Stimulated activated CD4-positive, alpha-beta T cell treated with anti-CD3 and anti-CD28 coated beads, Interleukin-15, amount 100 ng/mL, for 48 hours (primary cell): ENCODE measurements around the gene ULK4.
"Not testable (repeated sequence)": the region's sequence is repeated elsewhere in the genome, so short reads cannot be mapped to it uniquely, and the experiment has no call there.

Experiments used
- DNase-seq, 2 donors: peaks; one replicate each; pipeline ENCODE4 v3.0.0-alpha.2; 2020; ENCODE audit warnings: low read depth in 2 of 2

ULK4 gene

DNA sequence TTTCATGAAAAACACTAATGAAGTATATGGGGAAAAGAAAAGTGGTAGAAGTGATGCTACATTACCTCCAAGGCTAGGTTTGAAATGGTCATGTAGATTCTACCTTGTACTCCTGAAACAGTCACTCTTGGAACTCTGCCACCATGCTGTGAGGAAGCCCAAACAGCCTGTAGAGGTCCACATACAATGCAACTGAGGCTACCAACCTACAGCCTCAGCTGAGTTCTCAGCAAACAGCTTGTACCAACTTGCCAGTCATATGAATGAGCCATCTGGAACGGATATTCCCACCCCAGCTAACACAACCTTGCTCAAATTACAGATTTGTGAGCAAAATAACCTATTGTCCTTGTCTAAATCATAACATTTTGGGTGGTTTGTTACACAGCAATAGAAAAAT lies 193.5 kb downstream of the ULK4 start:
- no peak for DNase-seq

DNA sequence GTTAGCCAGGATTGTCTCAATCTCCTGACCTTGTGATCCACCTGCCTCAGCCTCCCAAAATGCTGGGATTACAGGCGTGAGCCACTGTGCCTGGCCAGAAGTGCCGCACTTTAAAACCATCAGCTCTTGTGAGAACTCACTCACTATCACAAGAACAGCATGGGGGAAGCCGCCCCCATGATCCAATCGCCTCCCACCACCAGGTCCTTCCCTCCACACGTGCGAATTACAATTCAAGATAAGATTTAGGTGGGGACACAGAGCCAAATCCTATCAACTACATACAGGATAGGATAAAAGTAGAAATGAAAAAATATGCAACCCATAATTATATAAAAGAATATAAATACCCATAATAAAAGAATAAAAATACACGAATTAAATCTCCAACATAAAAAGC lies 199.0 kb downstream of the ULK4 start:
- DNase-seq, result not testable (repeated sequence)

DNA sequence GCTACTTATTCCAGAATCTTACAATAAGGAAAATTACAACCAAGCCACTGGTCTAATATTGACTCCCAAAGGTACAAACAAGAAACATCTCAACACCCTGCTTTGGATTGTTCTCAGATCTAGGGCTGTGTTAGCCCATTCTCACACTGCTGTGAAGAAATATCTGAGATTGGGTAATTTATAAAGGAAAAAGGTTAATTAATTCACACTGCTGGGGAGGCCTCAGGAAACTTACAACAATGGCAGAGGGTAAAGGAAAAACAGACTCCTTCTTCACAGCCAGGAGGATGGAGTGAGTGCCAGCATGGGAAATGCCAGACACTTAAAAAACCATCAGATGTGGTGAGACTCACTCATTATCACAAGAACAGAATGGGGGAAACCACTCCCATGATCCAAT lies 208.3 kb downstream of the ULK4 start:
- no peak for DNase-seq

DNA sequence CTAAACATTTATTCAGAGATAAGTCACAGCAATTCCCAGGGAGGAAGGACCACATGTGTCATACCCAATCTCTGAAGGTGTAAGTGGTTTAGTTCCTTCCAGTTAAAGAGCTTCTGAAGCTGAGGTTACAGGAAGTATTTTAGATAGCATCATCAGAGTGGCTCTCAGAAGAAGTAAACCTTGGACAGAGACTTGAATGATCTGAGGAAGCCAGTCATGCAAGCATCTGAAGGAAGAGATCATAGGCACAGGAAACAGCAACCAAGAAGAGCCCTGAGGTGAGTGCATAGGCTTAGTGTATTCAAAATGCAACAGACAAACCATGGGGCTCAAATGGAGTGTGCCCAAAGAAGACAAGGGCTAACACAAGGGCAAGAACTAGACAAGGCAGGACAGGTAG lies 210.3 kb downstream of the ULK4 start:
- DNase-seq, result no peak

DNA sequence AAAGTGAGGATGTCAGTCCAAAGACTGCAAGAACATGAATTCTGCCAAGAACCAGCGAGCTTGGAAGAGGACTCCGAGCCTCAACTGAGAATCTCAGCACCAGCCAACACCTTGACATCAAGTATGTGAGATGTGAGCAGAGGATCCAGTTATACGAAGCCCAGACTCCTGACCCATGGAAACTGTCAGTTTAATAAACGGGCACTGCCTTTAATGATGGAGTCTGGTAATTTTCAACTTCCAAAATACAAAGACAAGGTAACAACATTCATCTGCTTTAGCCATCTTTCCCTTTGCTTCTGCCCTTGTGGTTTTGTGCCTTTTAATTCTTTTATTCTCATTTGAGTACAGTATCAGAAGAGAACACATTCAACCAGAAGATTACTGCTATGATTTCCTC lies 211.9 kb downstream of the ULK4 start:
- no peak for DNase-seq

DNA sequence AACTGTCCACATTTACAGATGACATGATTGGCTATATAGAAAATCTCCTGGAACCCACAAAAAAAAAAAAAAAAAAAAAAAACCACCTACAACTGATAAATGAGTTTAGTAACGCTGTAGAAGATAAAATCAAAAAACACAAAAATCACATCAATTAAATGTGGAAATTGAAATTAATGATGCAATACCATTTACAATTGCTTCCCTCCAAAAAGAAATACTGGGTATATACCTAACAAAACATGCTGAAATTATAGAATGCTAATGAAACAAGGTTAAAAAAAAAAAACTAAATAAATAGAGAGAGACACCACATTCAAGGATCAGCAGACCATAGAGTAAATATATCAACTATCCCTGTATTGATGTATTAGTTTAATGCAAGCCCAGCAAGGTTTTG lies 215.7 kb downstream of the ULK4 start:
- DNase-seq, result no peak

DNA sequence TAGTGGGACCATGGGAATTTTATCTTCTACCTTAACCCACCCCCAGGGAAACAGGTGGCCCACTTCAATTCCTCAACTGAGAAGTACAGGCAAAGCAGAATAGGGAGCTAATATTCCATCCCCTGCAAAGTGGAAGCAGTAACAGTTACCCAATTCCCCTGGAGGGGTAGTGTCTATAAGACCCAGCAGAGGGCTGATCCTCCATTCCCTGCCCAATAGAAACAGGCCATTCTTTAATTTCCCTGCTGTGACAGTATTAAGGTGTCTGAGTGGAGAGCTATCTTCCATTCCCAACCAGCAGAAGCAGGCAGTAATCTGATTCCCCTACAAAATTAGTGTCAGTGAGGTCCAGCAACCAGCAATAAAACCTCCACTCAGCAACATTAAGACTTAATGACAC lies 219.8 kb downstream of the ULK4 start:
- no peak for DNase-seq

DNA sequence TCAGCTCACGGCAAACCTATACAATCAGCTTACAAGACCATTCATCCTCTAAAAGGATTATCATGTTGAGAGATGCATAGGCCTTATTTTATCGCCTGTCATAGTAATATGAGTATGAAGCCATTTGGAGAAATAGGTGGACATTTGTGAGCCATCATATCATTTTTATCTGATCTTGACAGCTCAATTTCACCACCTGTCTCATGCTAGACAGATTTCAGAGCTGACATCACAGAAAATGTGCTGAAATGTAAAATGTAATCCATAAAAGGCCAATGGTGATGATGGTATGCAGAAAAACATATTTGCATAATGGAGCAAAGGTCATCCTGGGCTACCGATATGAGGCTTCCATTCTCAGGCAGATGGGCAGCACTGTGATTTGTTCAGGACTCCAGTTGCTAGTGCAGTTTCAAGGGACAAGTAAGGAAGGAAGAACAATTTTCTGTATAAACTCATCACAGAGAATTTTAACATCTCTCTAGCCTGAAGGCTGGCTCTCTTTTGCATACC lies 221.5 kb downstream of the ULK4 start:
- DNase-seq, result no peak

DNA sequence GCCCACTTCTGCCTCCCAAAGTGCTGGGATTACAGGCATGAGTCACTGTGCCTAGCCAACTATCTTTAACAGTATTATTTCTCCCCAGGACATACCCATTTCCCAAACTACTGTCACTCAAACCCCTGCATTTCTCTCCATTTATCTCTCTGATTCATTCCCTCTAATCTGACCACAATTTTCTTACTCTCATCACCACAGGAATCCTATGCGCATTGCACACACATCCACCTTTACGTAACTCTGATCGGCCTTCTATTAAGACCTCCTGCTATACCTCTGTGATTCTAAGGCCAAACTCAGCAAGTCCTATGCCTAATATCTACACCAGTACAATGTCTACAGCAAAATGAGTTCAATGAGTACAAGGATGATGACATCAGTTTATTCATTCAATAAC lies 235.0 kb downstream of the ULK4 start:
- DNase-seq, result no peak

DNA sequence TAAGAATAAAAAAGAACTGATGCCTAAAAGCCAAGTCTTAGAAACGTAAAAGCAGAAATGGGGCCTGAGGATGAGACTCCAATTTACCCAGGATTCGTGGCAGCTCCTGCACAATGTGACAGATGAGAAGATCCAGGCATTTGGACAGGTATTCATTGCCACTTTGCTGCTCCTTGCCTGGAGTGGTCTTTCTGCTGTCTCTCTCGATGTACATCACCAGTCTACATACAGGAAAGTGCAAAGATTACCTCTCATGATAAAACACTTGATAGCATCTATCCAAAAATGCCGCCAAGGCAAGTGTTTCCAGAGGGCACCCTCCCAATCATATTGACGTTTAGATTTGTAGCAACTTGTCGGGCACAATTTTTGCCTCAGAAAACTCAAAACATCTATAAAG lies 244.3 kb downstream of the ULK4 start:
- DNase-seq, result no peak

DNA sequence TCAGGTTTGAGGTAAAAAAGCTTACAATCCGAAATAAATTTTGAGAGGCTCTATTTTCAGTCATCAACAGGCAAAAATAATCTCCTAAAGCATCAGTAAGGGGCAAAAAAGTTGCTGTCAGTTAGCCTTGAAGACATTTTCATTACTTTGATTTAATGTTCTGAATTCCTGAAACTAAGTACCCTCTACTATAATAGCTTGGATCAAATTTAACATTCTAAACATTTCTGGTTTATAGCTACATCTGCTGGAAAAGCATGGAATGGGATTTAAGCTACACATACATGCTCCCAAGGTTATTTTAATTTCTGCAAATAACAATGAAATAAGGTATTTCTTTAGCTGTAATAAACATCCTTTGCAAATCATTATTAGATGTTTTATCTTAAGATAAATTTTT lies 245.4 kb downstream of the ULK4 start:
- DNase-seq, result no peak

DNA sequence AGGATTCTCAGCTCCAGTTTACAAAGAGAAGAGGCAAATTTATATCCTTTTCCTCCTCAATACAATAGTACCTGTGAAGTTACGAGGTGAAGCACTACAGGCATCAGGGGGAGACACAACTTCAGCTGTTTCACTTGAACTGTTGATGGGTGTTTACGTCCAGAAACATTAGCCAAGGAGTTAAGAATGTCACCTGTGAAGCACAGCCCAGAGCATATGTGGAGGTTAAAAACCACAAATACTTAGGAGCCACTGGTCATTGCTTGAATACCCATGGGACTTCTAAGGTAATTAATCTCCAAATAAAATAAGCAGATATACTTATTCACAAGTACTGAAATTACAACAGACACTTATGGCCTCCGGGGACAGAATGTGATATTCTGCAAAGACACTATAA lies 246.5 kb downstream of the ULK4 start:
- no peak for DNase-seq

DNA sequence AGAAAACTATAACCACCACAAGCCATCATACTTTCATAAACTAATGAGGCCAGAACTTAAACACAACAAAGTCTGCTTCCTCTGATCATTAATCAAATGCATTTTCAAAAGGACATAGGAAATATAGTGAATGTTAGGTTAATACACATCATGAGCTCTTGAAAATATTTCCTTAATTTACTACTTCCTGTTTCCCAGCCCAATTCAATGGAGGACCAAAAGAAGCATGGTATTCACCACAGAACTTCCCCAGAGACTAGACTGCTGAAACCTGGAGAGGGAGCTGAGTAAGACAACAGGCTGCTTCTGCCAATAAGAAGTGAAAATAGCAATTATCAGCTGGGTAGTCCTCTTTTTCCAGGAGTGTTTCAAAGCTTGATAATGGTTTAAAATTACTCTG lies 250.3 kb downstream of the ULK4 start:
- DNase-seq, result no peak

DNA sequence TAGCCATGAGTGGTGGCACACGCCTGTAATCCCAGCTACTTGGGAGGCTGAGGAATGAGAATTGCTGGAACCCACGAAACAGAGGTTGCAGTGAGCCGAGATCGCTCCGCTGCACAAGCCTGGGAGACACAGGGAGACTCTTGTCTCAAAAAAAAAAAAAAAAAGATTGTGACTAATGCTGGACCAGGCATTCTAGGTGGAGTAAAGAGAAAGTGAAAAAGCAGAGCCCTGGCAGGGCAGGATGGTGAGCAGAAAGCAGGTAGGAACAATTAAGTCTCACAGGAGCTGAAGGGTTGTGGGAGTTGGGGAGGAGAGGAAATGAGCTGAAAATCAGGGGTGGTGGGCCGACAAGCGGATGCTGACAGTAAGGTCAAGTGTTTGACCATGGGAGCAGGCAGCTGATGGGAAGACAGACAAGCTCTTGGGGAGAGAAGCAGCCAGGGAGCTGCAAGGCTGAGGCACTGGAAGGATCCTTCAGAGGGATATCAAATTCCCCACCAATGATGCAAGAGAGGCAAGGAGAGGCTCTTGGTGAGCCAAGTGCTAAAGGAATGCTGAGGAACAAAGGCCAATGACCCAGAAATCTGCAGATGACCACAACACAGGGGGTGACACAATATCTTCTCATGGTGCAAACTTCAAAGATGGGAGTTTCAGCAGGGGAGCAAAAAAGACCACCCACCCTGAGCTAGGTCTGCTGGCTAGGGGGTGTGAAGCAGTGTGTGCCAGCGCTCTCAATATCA lies 251.1 kb downstream of the ULK4 start:
- DNase-seq, result no peak

DNA sequence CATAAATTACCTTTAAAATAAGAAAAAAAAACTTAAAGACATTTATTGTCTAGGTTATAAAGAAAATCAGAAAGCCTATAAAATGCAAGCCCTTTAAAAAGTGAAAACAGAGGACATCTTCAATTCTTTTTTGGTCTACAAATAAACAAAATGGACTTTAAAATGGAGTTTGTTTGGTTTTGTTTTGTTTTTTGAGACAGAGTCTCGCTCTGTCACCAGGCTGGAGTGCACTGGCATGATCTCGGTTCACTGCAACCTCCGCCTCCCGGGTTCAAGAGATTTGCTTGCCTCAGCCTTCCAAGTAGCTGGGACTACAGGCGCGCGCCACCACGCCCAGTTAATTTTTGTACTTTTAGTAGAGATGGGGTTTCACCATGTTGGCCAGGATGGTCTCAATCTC lies 252.7 kb downstream of the ULK4 start:
- not testable (repeated sequence) for DNase-seq

DNA sequence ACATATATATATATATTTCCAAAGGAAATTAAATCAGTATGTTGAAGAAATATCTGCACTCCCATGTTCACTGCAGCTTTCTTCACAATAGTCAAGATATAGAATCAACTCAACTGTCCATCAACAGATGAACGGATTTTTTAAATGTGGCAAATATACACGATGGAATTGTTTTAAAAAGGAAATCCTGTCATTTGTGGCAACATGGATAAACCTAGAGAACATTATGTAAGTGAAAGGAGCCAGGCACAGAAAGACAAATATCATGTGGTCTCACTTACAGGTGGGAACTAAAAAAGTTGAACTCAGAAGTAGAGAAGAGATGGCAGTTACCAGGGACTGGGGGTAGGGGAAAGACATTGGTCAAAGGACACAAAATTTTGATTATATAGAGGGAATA lies 253.7 kb downstream of the ULK4 start:
- DNase-seq, result no peak

DNA sequence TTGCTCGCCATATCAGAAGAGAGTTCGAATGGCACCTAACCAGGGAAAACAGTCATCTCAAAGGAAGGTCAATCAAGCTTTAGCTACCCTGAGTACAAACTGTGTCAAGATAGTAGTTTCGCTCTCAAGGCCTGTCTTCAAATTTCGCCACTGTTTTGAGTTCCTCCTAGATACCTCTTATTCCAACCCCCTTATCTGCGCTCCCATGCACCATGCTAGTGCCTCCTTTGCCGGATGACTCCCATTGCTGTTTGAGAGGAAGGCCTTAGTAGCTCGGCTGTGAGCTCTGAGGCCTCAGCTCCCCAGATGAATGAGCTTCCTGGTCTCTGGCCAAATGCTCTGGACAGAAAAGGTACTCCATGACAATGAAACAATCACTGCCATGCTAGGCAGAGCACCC lies 256.0 kb downstream of the ULK4 start:
- no peak for DNase-seq

DNA sequence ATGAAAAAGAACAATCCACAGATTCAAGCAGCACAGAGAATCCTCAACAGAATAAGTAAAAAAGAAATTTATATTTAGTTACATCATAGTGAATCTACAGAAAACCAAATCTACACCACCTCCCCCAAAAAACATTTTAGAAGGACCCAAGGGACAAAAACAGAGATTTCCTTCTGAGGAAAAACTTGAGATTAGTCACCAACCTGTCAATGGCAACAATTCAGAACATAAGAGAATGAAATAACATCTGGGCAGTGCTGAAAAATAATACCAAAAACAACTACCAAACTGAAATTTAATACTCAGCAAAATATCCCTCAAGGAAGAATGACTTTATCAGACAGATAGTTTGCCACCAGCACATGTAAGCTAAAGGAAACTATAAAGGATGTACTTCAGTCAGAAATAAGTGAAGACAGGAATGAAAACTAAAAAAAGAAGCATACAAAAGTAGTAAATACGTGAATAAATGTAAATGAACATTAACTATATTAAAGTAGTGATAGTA lies 260.7 kb downstream of the ULK4 start:
- DNase-seq, result no peak

DNA sequence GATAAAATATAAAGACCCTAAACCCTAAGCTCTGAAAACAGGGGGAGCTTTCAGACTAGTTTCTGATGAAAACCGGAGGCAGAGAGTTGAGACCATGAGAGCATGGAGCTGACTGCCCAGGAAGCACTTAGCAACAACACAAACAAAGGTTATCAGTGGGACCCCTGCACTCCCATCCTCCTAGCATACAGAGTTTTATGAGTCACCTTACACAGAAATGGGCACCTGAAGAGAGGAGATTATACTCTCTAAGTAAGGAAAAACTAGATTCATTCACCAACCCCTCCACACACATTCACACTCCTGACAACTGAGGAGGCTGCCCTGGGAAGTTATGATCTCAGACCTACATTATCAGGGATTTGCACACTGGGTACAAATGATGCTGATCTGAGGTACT lies 261.7 kb downstream of the ULK4 start:
- no peak for DNase-seq

DNA sequence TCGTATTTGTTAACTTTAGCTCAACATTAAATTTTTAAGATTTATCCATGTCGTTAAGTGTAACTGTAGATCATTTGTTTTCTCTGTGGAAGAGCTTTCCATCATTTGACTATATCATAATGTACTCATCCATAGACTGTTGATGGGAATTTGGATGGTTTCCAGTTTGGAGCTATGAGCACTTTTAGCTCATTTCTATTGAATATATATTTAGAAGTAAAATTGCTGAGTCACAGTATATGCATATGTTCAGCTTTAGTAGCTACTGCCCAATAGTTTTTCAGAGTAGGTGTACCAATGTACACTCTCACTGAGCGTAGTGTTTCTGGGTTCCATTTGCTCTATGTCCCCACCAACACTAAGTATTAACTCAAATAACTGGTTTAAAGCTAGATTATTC lies 263.0 kb downstream of the ULK4 start:
- DNase-seq, result no peak

DNA sequence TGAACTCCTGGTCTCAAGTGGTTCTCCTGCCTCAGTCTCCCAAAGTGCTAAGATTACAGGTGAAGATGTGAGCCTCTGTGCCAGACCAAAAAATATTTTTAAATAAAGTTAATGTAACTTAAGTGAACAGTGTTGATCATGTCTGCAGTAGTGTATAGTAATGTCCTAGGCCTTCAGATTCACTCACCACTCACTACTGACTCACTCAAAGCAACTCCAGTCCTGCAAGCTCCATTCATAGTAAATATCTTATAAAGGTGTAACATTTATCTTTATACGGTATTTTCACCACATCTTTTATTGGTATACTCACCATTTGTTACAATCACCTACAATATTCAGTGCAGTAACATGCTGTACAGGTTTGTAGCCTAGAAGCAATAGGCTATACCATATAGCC lies 264.2 kb downstream of the ULK4 start:
- DNase-seq, result no peak

DNA sequence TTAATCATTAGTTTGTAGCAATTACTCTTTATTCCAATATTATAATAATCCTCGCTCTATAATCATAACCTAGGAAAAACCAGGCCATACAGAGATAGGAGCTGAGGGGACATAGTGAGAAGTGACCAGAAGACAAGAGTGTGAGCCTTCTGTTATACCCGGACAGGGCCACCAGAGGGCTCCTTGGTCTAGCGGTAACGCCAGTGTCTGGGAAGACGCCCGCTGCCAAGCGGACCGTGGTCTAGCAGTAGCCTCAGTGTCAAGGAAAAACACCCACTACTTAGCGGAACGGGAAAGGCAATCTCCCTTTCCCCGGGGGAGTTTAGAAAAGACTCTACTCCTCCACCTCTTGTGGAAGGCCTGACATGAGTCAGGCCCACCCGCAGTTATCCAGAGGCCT lies 266.1 kb downstream of the ULK4 start:
- not testable (repeated sequence) for DNase-seq

DNA sequence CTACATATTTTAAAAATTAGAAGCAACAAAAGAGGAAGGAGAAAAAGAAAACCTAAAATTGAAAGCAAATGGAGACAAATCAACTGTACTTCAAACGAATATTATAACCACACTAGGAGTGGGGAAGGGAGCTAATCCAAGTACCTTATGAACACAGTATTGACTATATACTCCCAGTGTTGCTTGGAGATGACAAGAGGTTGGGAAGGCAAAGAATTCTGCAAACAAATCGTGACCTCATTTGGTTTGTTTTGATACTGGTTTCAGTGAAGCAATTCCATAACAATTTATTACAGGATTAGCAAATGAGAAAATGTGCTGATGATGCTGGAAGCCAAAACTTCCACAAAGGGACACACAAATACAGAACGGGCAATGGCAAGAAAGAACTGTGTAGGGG lies 268.1 kb downstream of the ULK4 start:
- no peak for DNase-seq
